HepG2 (cell line): ENCODE data around the gene NELFCD. TPM values are rescaled to one million over a fixed set of nuclear protein-coding genes. Genes with fewer than 3 reads are reported as not detected.
A peak's percentile ranks its signal among the peaks of the same experiment; 100 is the strongest.

ENCODE experiments used
- BRCA1 ChIP-seq: sonication (generic); formaldehyde crosslinking; IDR thresholded peaks from 2 replicates; pipeline ENCODE4 v1.4.0; 2020; ENCODE audit warnings: missing genetic modification reagents
- DPF2 ChIP-seq: sonication (generic); formaldehyde crosslinking; IDR thresholded peaks from 2 replicates; pipeline ENCODE4 v1.4.0; 2020; ENCODE audit warnings: mild to moderate bottlenecking, low read depth, missing genetic modification reagents, borderline replicate concordance
- ELF3 ChIP-seq: IDR thresholded peaks from 2 replicates; pipeline ENCODE4 v1.6.1; 2016; ENCODE audit warnings: missing genetic modification reagents, missing compliant biosample characterization
- FOXP1 ChIP-seq, 2 experiments: fragments of 450-650 bp in 1 of 2; IDR thresholded peaks; 2 replicates each; pipeline ENCODE4 v1.6.1; 2017 to 2018; ENCODE audit warnings: antibody characterized with exemption in 1 of 2
- KLF6 ChIP-seq: IDR thresholded peaks from 2 replicates; pipeline ENCODE4 v1.8.0; 2016; ENCODE audit warnings: missing biosample characterization, missing genetic modification reagents
- MED1 ChIP-seq: sonication (generic); formaldehyde crosslinking; IDR thresholded peaks from 2 replicates; pipeline ENCODE4 v1.4.0; 2020; ENCODE audit warnings: missing genetic modification reagents
- MTERF4 ChIP-seq: sonication (generic); formaldehyde crosslinking; IDR thresholded peaks from 2 replicates; pipeline ENCODE4 v1.8.0; 2023; ENCODE audit warnings: mild to moderate bottlenecking, missing genetic modification reagents
- MYNN ChIP-seq: sonication (generic); formaldehyde crosslinking; IDR thresholded peaks from 2 replicates; pipeline ENCODE4 v1.4.0; 2020; ENCODE audit warnings: mild to moderate bottlenecking, low read depth, missing genetic modification reagents
- MZF1 ChIP-seq: sonication (generic); formaldehyde crosslinking; IDR thresholded peaks from 2 replicates; pipeline ENCODE4 v1.8.1; 2023; ENCODE audit warnings: mild to moderate bottlenecking, missing genetic modification reagents, borderline replicate concordance
- NFE2L1 ChIP-seq: sonication (generic); formaldehyde crosslinking; IDR thresholded peaks from 2 replicates; pipeline ENCODE4 v1.4.0; 2020; ENCODE audit warnings: missing genetic modification reagents, mild to moderate bottlenecking, borderline replicate concordance
- PRPF4 ChIP-seq: fragments of 200-400 bp; formaldehyde crosslinking; IDR thresholded peaks from 2 replicates; pipeline ENCODE4 v1.6.1; 2016; ENCODE audit warnings: low read length, low read depth; ENCODE audit not compliant: poor library complexity, severe bottlenecking
- SMAD3 ChIP-seq: sonication (generic); formaldehyde crosslinking; IDR thresholded peaks from 2 replicates; pipeline ENCODE4 v1.4.0; 2020; ENCODE audit warnings: missing genetic modification reagents
- TGIF2 ChIP-seq: IDR thresholded peaks from 2 replicates; pipeline ENCODE4 v1.6.1; 2016; ENCODE audit warnings: control low read depth, missing compliant biosample characterization
- ZEB1 ChIP-seq: IDR thresholded peaks from 2 replicates; pipeline ENCODE4 v1.6.1; 2012; ENCODE audit warnings: mild to moderate bottlenecking, low read depth, inconsistent platforms; ENCODE audit not compliant: insufficient replicate concordance
- ZFP62 ChIP-seq: sonication (generic); formaldehyde crosslinking; IDR thresholded peaks from 2 replicates; pipeline ENCODE4 v1.4.0; 2020; ENCODE audit warnings: missing genetic modification reagents
- ZFYVE20 ChIP-seq: sonication (generic); formaldehyde crosslinking; IDR thresholded peaks from 2 replicates; pipeline ENCODE4 v1.8.0; 2023; ENCODE audit warnings: low read depth, mild to moderate bottlenecking, moderate library complexity, missing genetic modification reagents, borderline replicate concordance
- ZNF24 ChIP-seq: fragments of 450-650 bp; IDR thresholded peaks from 2 replicates; pipeline ENCODE4 v1.6.1; 2017; ENCODE audit warnings: antibody characterized with exemption, mild to moderate bottlenecking
- ZNF724P ChIP-seq: sonication (generic); formaldehyde crosslinking; IDR thresholded peaks from 2 replicates; pipeline ENCODE4 v1.8.0; 2022; ENCODE audit warnings: missing genetic modification reagents, borderline replicate concordance
- polyA plus RNA-seq, 8 experiments: library from polyadenylated mRNA; depleted of rRNA in 3 of 8; stranded (reverse) in 7 of 8; unstranded in 1 of 8; fragments of >200 nt; fragmentation: Illumina TruSeq in 4 of 8; extraction: Trizol in 4 of 8; gene quantifications; 2 replicates each; pipeline versions ENCODE4 v1.2.1 to v1.2.3, GENCODE V29; 2011 to 2016; ENCODE audit warnings: low read depth in 4 of 8, missing spikeins in 1 of 8, mixed read lengths in 1 of 8; ENCODE audit not compliant: insufficient read depth in 1 of 8
- total RNA-seq, 5 experiments: library from RNA; depleted of rRNA; stranded (reverse); fragments of >200 nt; fragmentation: Illumina TruSeq; extraction: Trizol; gene quantifications; 2 replicates each; pipeline ENCODE4 v1.2.3, GENCODE V29; 2016; ENCODE audit warnings: low read depth in 1 of 5
- TF ChIP-seq, protein P1 (sequence below), 2 experiments: sonication (generic) in 1 of 2; formaldehyde crosslinking in 1 of 2; IDR thresholded peaks; 2 replicates each; pipeline versions ENCODE4 v1.6.1 to v1.9.0; 2014 to 2022; ENCODE audit warnings: antibody characterized with exemption in 1 of 2, borderline replicate concordance in 1 of 2, inconsistent platforms in 1 of 2, low read depth in 1 of 2, missing genetic modification reagents in 1 of 2
- TF ChIP-seq, protein P2 (sequence below): sonication (generic); formaldehyde crosslinking; IDR thresholded peaks from 2 replicates; pipeline ENCODE4 v1.8.0; 2022; ENCODE audit warnings: mild to moderate bottlenecking, missing genetic modification reagents, moderate library complexity

The NELFCD gene
- total and polyA plus RNA-seq, 2 of the 13 experiments (the other 11 are each of a cell fraction or from before 2014, with no cell fraction given) = 159 to 203 TPM

DNA sequence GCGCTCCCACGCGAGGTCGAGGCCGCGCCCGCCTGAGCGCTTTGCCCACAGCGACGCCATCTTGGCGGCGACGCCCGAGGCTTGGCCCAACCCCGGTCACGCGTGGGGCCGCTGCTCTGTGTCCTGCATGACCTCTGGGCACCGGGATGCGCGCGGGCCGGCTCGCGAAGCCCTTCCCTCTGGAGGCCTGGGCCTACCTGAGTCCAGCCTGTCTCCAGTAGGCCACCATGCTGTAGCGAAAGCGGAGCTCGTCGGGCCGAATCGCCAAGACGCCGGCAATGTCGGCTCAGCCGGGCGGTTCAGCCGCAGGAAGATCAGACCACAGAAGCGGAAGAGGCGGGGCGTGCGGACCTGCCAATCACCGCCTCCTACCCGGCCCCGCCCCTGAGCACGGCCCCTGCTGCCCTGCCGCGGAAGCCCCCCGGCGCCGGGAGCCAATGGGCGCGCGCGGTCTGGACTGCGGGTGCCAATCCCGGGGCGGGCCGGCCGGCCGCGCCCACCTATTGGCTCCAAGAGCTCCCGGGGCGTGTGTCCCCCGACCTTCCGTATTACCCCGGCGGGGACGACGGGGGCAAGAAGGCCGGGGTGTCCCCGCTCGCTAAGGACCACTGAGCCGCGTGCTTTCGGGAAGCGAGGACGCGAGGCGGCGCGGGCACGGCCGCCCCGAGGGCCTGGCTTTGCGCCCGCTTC, 51.1 kb downstream of the NELFCD start, which contains the start of gene ATP5F1E (continued):
- TF ChIP-seq FOXP1 (IDR thresholded peaks at IDR 0.05) (no peak), FOXP1 (CRISPR knock-in tag; IDR thresholded peaks at IDR 0.05) (no peak; the same call in 1 of the 2 replicates), ZNF724P (CRISPR knock-in tag) (peak; percentile 89), MYNN (CRISPR knock-in tag) (peak; percentile 91), DPF2 (CRISPR knock-in tag) (no peak), NFE2L1 (peak; percentile 78; the same call in 1 of the 2 replicates), ZNF24 (0 out of 2 replicates have a peak, but pooled peaks have one; percentile 16), ZFP62 (CRISPR knock-in tag) (no peak), MED1 (peak; percentile 60; the same call in 1 of the 2 replicates), ZFYVE20 (CRISPR knock-in tag) (peak; percentile 98), MTERF4 (CRISPR knock-in tag) (no peak), BRCA1 (peak; percentile 73), MZF1 (no peak), ELF3 (CRISPR knock-in tag) (peak; percentile 91), KLF6 (CRISPR knock-in tag) (peak; percentile 95), TGIF2 (CRISPR knock-in tag) (peak; percentile 47), ZEB1 (no peak), PRPF4 (no peak), SMAD3 (CRISPR knock-in tag) (peak; percentile 58; the same call in 1 of the 2 replicates)
- TF ChIP-seq, protein P1, sequence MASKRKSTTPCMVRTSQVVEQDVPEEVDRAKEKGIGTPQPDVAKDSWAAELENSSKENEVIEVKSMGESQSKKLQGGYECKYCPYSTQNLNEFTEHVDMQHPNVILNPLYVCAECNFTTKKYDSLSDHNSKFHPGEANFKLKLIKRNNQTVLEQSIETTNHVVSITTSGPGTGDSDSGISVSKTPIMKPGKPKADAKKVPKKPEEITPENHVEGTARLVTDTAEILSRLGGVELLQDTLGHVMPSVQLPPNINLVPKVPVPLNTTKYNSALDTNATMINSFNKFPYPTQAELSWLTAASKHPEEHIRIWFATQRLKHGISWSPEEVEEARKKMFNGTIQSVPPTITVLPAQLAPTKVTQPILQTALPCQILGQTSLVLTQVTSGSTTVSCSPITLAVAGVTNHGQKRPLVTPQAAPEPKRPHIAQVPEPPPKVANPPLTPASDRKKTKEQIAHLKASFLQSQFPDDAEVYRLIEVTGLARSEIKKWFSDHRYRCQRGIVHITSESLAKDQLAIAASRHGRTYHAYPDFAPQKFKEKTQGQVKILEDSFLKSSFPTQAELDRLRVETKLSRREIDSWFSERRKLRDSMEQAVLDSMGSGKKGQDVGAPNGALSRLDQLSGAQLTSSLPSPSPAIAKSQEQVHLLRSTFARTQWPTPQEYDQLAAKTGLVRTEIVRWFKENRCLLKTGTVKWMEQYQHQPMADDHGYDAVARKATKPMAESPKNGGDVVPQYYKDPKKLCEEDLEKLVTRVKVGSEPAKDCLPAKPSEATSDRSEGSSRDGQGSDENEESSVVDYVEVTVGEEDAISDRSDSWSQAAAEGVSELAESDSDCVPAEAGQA (IDR thresholded peaks at IDR 0.05; ENCODE audit: low read depth) = peak; percentile 77
- TF ChIP-seq, protein P1 (CRISPR knock-in tag; IDR thresholded peaks at IDR 0.05; ENCODE audit: borderline replicate concordance) = no peak; the same call in 1 of the 2 replicates
- TF ChIP-seq, protein P2, sequence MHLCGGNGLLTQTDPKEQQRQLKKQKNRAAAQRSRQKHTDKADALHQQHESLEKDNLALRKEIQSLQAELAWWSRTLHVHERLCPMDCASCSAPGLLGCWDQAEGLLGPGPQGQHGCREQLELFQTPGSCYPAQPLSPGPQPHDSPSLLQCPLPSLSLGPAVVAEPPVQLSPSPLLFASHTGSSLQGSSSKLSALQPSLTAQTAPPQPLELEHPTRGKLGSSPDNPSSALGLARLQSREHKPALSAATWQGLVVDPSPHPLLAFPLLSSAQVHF (CRISPR knock-in tag) = peak; percentile 86
